ENCODE data around the gene KLHL21. TPM values are rescaled to one million over a fixed set of nuclear protein-coding genes. Genes with fewer than 3 reads are reported as not detected.
"Not testable (repeated sequence)": the region's sequence is repeated elsewhere in the genome, so short reads cannot be mapped to it uniquely, and the experiment has no call there.

The KLHL21 gene
- 22.6 TPM for total RNA-seq
- long read RNA-seq, full-length matches to known transcripts: 18 of 47 reads
- long read RNA-seq, partial matches to known transcripts: 1 of 47 reads
- long read RNA-seq, other reads (novel, unspliced or antisense): 28 of 47 reads

GRCh38 chr1:6602669-6603237 is at the start of gene KLHL21:
KLHL21 (minus strand) TSS chr1:6602869; CDS start chr1:6602817, 52 bp downstream.
- DNase-seq (peak; percentile 93), ATAC-seq (peak; percentile 90 to 91)
- no peaks in the 10 kb centered on the region for H3K27me3 ChIP-seq (ENCODE audit: low read depth)
- peaks cover 19% of the 10 kb centered on the region for H3K36me3 ChIP-seq
- TF ChIP-seq CTCF (IDR thresholded peaks at IDR 0.05): no peak
- H3K4me1 ChIP-seq: peaks cover 53% of the 10 kb centered on the region
- peak within 1 kb of the TSS; percentile 100 for H3K27ac ChIP-seq
- intact Hi-C loops (cut with DNase I): no loop called here
- no peaks in the 10 kb centered on the region for H3K9me3 ChIP-seq
- peak within 1 kb of the TSS; percentile 92 for H3K4me3 ChIP-seq

GRCh38 chr1:6651909-6652308 is 49.2 kb upstream of the KLHL21 start:
- H3K36me3 ChIP-seq: peaks cover 51% of the 10 kb centered on the region
- no peak overlapping the region for H3K27ac ChIP-seq
- no peak for TF ChIP-seq CTCF (IDR thresholded peaks at IDR 0.05)
- no peaks in the 10 kb centered on the region for H3K4me1 ChIP-seq
- DNase-seq: no peak
- no peaks in the 10 kb centered on the region for H3K27me3 ChIP-seq (ENCODE audit: low read depth)
- ATAC-seq: no peak
- no peaks in the 10 kb centered on the region for H3K9me3 ChIP-seq
- no peak overlapping the region for H3K4me3 ChIP-seq
- intact Hi-C loops (cut with DNase I): no loop called here

- Histone ChIP-seq H3K9me3 (no peaks in the 10 kb centered on the region), H3K27me3 (ENCODE audit: low read depth) (no peaks in the 10 kb centered on the region), H3K4me1 (no peaks in the 10 kb centered on the region), H3K4me3 (no peak overlapping the region), H3K27ac (no peak overlapping the region), H3K36me3 (peaks cover 54% of the 10 kb centered on the region)
- TF ChIP-seq CTCF (IDR thresholded peaks at IDR 0.05): no peak
- DNase-seq: no peak
- no peak for ATAC-seq
- intact Hi-C loops (cut with DNase I): no loop called here
Observed at GRCh38 chr1:6648556-6648955, 45.9 kb upstream of the KLHL21 start.

- H3K4me3 ChIP-seq: no peak overlapping the region
- ATAC-seq (peak; percentile 47 to 66), DNase-seq (no peak)
- H3K4me1 ChIP-seq: no peaks in the 10 kb centered on the region
- peak; percentile 55 for TF ChIP-seq CTCF (IDR thresholded peaks at IDR 0.05)
- peaks cover 51% of the 10 kb centered on the region for H3K36me3 ChIP-seq
- H3K27me3 ChIP-seq (ENCODE audit: low read depth): no peaks in the 10 kb centered on the region
- H3K27ac ChIP-seq: no peak overlapping the region
- intact Hi-C loops (cut with DNase I): no loop called here
- no peaks in the 10 kb centered on the region for H3K9me3 ChIP-seq
Observed at GRCh38 chr1:6646499-6647148, 44.0 kb upstream of the KLHL21 start.

- ATAC-seq (no peak), DNase-seq (no peak)
- no peaks in the 10 kb centered on the region for H3K9me3 ChIP-seq
- H3K27ac ChIP-seq: no peak overlapping the region
- no peak overlapping the region for H3K4me3 ChIP-seq
- intact Hi-C loops (cut with DNase I): no loop called here
- no peaks in the 10 kb centered on the region for H3K4me1 ChIP-seq
- TF ChIP-seq CTCF (IDR thresholded peaks at IDR 0.05): no peak
- peaks cover 53% of the 10 kb centered on the region for H3K36me3 ChIP-seq
- H3K27me3 ChIP-seq (ENCODE audit: low read depth): no peaks in the 10 kb centered on the region
Observed at GRCh38 chr1:6645018-6645417, 42.3 kb upstream of the KLHL21 start.

GRCh38 chr1:6640867-6641266 is 38.2 kb upstream of the KLHL21 start:
- H3K27ac ChIP-seq; H3K4me1 ChIP-seq; H3K9me3 ChIP-seq; ATAC-seq; H3K4me3 ChIP-seq; intact Hi-C loops (cut with DNase I); H3K27me3 ChIP-seq (ENCODE audit: low read depth); DNase-seq: not testable (repeated sequence)
- H3K36me3 ChIP-seq: peaks cover 92% of the 10 kb centered on the region
